ENCODE data around the gene NPSR1.

GRCh38 chr7:34719636-34720035, 61.6 kb downstream of the NPSR1 start:
- TF ChIP-seq CTCF (IDR thresholded peaks at IDR 0.05 in 4 of 5, conservative IDR thresholded peaks at IDR 0.05 in 1 of 5) (no peak), POLR2A (IDR thresholded peaks at IDR 0.05) (no peak)
